HepG2 (cell line): Measurements from ENCODE around the gene SLC6A7. TPM values are rescaled to one million over a fixed set of nuclear protein-coding genes. Genes with fewer than 3 reads are reported as not detected.

Experiments used
- ATAC-seq: fragments of 200-7000 bp; cut with Tn5 transposase; 3 replicates; pipeline ENCODE4 v1.9.1; 2020; ENCODE audit warnings: mild to moderate bottlenecking, moderate library complexity
- BruUV-seq: library from RNA; stranded (reverse); fragments of 400-500 nt; replicated peaks from 2 replicates; lab custom pipeline; 2021; lab: Mats Ljungman, UMichigan
- CTCF ChIA-PET: fragments of 300-600 bp; formaldehyde crosslinking; extraction: SDS; loops from one replicate; lab custom pipeline; 2021; ENCODE audit warnings: low total read pairs, inconsistent platforms, low intra/inter-chr PET ratio; lab: Yijun Ruan, JAX
- POLR2A ChIA-PET: fragments of 350-600 bp; sonication (Branson Sonifier 250); formaldehyde crosslinking; loops from one replicate; lab custom pipeline; 2020; ENCODE audit warnings: antibody characterized with exemption, inconsistent platforms; lab: Yijun Ruan, JAX
- DNase-seq: peaks from one replicate; pipeline ENCODE4 v3.0.0-alpha.2; 2015; ENCODE audit warnings: low spot score
- FAIRE-seq: peaks from 3 replicates; lab custom pipeline; 2011; peaks lifted over from hg19 to GRCh38; lab: Jason Lieb, UNC
- H2AFZ ChIP-seq: one replicate; pipeline ENCODE4 v1.6.1; 2011; ENCODE audit warnings: low read length, inconsistent platforms
- H3K27ac ChIP-seq: fragments of 300-600 bp; 3 replicates; pipeline ENCODE4 v1.8.0; 2011; ENCODE audit warnings: mixed run types, mild to moderate bottlenecking, mixed read lengths, low read length, inconsistent platforms; ENCODE audit not compliant: insufficient read depth; ENCODE audit errors: extremely low read length
- H3K27me3 ChIP-seq, 2 experiments: fragments of 200-600 bp in 1 of 2; 2 replicates in 1 of 2; 3 replicates in 1 of 2; pipeline versions ENCODE4 v1.6.0 to v1.8.0; 2011; ENCODE audit warnings: low read length in 2 of 2, mild to moderate bottlenecking in 2 of 2, moderate library complexity in 2 of 2, inconsistent platforms in 1 of 2; ENCODE audit not compliant: insufficient read depth in 2 of 2, control insufficient read depth in 1 of 2
- H3K36me3 ChIP-seq, 2 experiments: fragments of 200-600 bp in 1 of 2; replicated peaks in 1 of 2; 2 replicates in 1 of 2; 3 replicates in 1 of 2; pipeline versions ENCODE4 v1.5.1 to v1.8.0; 2011; ENCODE audit warnings: low read length in 2 of 2, inconsistent platforms in 1 of 2; ENCODE audit not compliant: insufficient read depth in 2 of 2, control insufficient read depth in 1 of 2
- H3K4me1 ChIP-seq: 2 replicates; pipeline ENCODE4 v1.5.1; 2012; ENCODE audit warnings: low read length, inconsistent platforms; ENCODE audit not compliant: insufficient read depth
- H3K4me2 ChIP-seq: 2 replicates; pipeline ENCODE4 v1.6.0; 2011; ENCODE audit warnings: low read depth, low read length, inconsistent platforms
- H3K4me3 ChIP-seq, 3 experiments: fragments of 200-600 bp in 1 of 3; sonication (generic), shearing (Covaris generic) in 1 of 3; replicated peaks in 1 of 3; 2 replicates each; pipeline ENCODE4 v1.5.1; 2011 to 2016; ENCODE audit warnings: low read length in 3 of 3, inconsistent platforms in 2 of 3, low read depth in 2 of 3, mild to moderate bottlenecking in 2 of 3, control low read depth in 1 of 3, mixed read lengths in 1 of 3; ENCODE audit not compliant: insufficient read depth in 1 of 3
- H3K79me2 ChIP-seq: one replicate; pipeline ENCODE4 v1.6.1; 2011; ENCODE audit warnings: low read length, inconsistent platforms; ENCODE audit not compliant: insufficient read depth
- H3K9ac ChIP-seq: 2 replicates; pipeline ENCODE4 v1.6.0; 2011; ENCODE audit warnings: mild to moderate bottlenecking, low read depth, low read length, inconsistent platforms; ENCODE audit not compliant: insufficient read depth
- H3K9me3 ChIP-seq: 2 replicates; pipeline ENCODE4 v1.5.1; 2012; ENCODE audit warnings: mild to moderate bottlenecking, low read length
- H4K20me1 ChIP-seq: 2 replicates; pipeline ENCODE4 v1.6.0; 2011; ENCODE audit warnings: inconsistent platforms, mild to moderate bottlenecking, low read length, moderate library complexity; ENCODE audit not compliant: insufficient read depth
- BORCS8-MEF2B ChIP-seq: sonication (generic); formaldehyde crosslinking; IDR thresholded peaks from 2 replicates; pipeline ENCODE4 v1.8.0; 2022; ENCODE audit warnings: mild to moderate bottlenecking, missing genetic modification reagents
- CENPX ChIP-seq: sonication (generic); formaldehyde crosslinking; IDR thresholded peaks from 2 replicates; pipeline ENCODE4 v1.9.0; 2021; ENCODE audit warnings: mild to moderate bottlenecking, missing genetic modification reagents, moderate library complexity
- ELF4 ChIP-seq: sonication (generic); formaldehyde crosslinking; IDR thresholded peaks from 2 replicates; pipeline ENCODE4 v1.5.0; 2020; ENCODE audit warnings: missing genetic modification reagents, mild to moderate bottlenecking, moderate library complexity, borderline replicate concordance
- GTF2F1 ChIP-seq: fragments of 150-350 bp; IDR thresholded peaks from 2 replicates; pipeline ENCODE4 v1.6.1; 2014; ENCODE audit warnings: low read length
- MLX ChIP-seq: IDR thresholded peaks from 2 replicates; pipeline ENCODE4 v1.6.1; 2016
- MTF1 ChIP-seq: sonication (generic); formaldehyde crosslinking; IDR thresholded peaks from 2 replicates; pipeline ENCODE4 v1.5.0; 2020; ENCODE audit warnings: missing genetic modification reagents
- NCOA1 ChIP-seq: sonication (generic); formaldehyde crosslinking; IDR thresholded peaks from 2 replicates; pipeline ENCODE4 v1.9.0; 2021; ENCODE audit warnings: missing genetic modification reagents
- RNF2 ChIP-seq: fragments of 450-650 bp; conservative IDR thresholded peaks from 2 replicates; pipeline ENCODE4 v1.6.1; 2016; ENCODE audit warnings: low read depth
- ZNF513 ChIP-seq: sonication (generic); formaldehyde crosslinking; conservative IDR thresholded peaks from 2 replicates; pipeline ENCODE4 v1.5.0; 2020; ENCODE audit warnings: missing genetic modification reagents
- ZSCAN29 ChIP-seq: sonication (generic); formaldehyde crosslinking; conservative IDR thresholded peaks from 2 replicates; pipeline ENCODE4 v1.4.0; 2020; ENCODE audit warnings: mild to moderate bottlenecking, missing genetic modification reagents
- WGBS: methylation state at CpG from one replicate; pipeline ENCODE4 v1.1.6; 2017; ENCODE audit warnings: low lambda C conversion rate; 5-methylcytosine and 5-hydroxymethylcytosine counted together
- in situ Hi-C: cut with HindIII; loops from 2 replicates; pipeline ENCODE4 v1.10.0; 2017; ENCODE audit warnings: low pct_unique_long_range_greater_than_20kb; ENCODE audit not compliant: extremely low pct_ligation_motif_present
- intact Hi-C: fragments of 100-400 bp; cut with micrococcal nuclease; formaldehyde crosslinking; loops from one replicate; pipeline ENCODE4 v1.10.0; 2022; ENCODE audit not compliant: unreplicated experiment
- polyA plus RNA-seq, 8 experiments: library from polyadenylated mRNA; depleted of rRNA in 3 of 8; stranded (reverse) in 7 of 8; unstranded in 1 of 8; fragments of >200 nt; fragmentation: Illumina TruSeq in 4 of 8; extraction: Trizol in 4 of 8; gene quantifications; 2 replicates each; pipeline versions ENCODE4 v1.2.1 to v1.2.3, GENCODE V29; 2011 to 2016; ENCODE audit warnings: low read depth in 4 of 8, missing spikeins in 1 of 8, mixed read lengths in 1 of 8; ENCODE audit not compliant: insufficient read depth in 1 of 8
- total RNA-seq, 5 experiments: library from RNA; depleted of rRNA; stranded (reverse); fragments of >200 nt; fragmentation: Illumina TruSeq; extraction: Trizol; gene quantifications; 2 replicates each; pipeline ENCODE4 v1.2.3, GENCODE V29; 2016; ENCODE audit warnings: low read depth in 1 of 5
- TF ChIP-seq, protein P1 (sequence below): sonication (generic); formaldehyde crosslinking; IDR thresholded peaks from 2 replicates; pipeline ENCODE4 v1.4.0; 2020; ENCODE audit warnings: mild to moderate bottlenecking, missing genetic modification reagents
- TF ChIP-seq, protein P2 (sequence below): IDR thresholded peaks from 2 replicates; pipeline ENCODE4 v1.6.1; 2012; ENCODE audit warnings: low read depth, low read length, improper control_type of control experiment

Gene SLC6A7
- total and polyA plus RNA-seq, 2 of the 13 experiments (the other 11 are each of a cell fraction or from before 2014, with no cell fraction given), result not detected

DNA sequence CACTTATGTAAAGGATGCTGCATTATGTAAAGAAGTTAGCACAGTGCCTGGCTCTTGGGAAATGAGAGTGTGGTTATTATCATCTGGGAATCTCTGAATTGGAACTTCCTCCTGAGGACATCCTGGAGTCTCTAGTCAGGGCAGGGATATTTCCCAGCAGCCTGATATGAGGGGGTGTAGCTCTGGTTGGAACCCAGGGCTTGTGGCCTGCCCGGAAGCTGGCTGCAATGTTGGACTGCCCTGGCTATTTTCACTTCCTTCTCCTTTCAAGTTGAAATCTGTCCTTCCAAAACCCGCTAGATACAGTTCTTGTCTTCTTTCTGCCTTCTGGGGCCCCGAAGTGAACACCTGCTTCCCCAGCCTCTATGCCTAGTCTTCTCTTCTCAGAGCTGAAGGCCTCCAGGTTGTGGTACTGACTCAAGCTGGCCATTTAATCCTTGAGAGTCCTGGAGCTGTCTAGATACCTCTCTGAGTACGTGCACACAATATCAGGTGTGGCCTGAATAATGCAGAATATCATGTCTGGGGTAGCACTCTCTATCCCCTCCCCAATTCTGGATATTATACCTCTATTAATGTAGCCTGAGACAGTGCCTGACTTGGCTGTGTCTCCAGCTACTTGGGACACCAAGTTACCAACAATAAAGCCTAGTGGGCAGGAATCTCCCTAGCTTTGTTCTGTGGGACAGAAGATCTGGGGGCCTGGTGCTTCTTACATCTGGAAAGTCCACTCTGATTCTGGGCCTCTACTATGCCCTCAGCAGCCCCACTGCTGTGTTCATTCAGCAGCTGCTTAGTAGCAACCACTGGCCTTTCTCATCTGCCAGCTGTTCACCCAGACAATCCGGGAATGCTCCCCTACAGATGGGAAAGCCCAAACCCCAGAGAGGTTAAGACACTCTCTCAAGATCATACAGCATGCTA, 45.0 kb downstream of the SLC6A7 start:
- Histone ChIP-seq H3K79me2 (no peaks in the 10 kb centered on the region), H2AFZ (no peak overlapping the region), H3K27me3 (peaks cover 3 to 30% of the 10 kb centered on the region in 2 experiments), H3K9ac (no peak overlapping the region), H3K4me3 (no peak overlapping the region), H3K4me2 (no peak overlapping the region), H4K20me1 (no peaks in the 10 kb centered on the region), H3K27ac (no peak overlapping the region), H3K9me3 (no peaks in the 10 kb centered on the region), H3K36me3 (no peaks in the 10 kb centered on the region), H3K4me1 (peaks cover 6% of the 10 kb centered on the region)
- ChIA-PET CTCF (no interaction called here), POLR2A (no interaction called here)
- 13% methylated on average over 4 of the region's 5 CpGs for WGBS
- DNase-seq (no peak), FAIRE-seq (no peak), ATAC-seq (no peak)
- in situ Hi-C loops (no loop called here), intact Hi-C loops (no loop called here)
- no TSS peak for BruUV-seq
- TF ChIP-seq, protein P1, sequence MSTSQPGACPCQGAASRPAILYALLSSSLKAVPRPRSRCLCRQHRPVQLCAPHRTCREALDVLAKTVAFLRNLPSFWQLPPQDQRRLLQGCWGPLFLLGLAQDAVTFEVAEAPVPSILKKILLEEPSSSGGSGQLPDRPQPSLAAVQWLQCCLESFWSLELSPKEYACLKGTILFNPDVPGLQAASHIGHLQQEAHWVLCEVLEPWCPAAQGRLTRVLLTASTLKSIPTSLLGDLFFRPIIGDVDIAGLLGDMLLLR (CRISPR knock-in tag), result no peak

DNA sequence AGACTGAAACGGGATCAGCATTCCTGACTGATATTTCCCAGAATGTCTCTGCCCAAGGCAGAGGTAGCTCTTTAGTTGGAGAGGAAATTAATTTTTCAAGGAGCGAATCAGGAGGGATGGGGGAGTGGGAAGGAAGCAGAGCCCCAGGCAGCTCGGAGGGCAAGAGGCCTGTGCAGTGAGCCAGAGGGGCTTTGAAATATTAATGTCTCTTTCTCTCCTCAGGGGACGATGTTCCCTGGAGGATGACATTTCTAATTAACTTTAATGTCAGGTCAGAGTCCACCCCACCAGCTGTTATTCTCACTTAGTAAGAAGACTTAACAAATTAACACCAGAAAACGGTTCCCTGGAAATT, 45.6 kb downstream of the SLC6A7 start:
- Histone ChIP-seq H2AFZ (no peak overlapping the region), H3K79me2 (no peaks in the 10 kb centered on the region), H3K4me3 (no peak overlapping the region), H3K4me2 (no peak overlapping the region), H3K4me1 (peaks cover 10% of the 10 kb centered on the region), H3K9ac (no peak overlapping the region), H3K27ac (no peak overlapping the region), H3K9me3 (no peaks in the 10 kb centered on the region), H4K20me1 (no peaks in the 10 kb centered on the region), H3K36me3 (no peaks in the 10 kb centered on the region), H3K27me3 (peaks cover 3 to 35% of the 10 kb centered on the region in 2 experiments)
- in situ Hi-C loops, result no loop called here
- WGBS, result 14% methylated on average over 5 of the region's 5 CpGs
- FAIRE-seq (no peak), ATAC-seq (no peak), DNase-seq (no peak)
- BruUV-seq, result no TSS peak
- intact Hi-C loops, result no loop called here
- ChIA-PET CTCF (no interaction called here), POLR2A (no interaction called here)
- TF ChIP-seq CENPX, result no peak
- no peak for TF ChIP-seq ZNF513
- no peak for TF ChIP-seq ZSCAN29 (CRISPR knock-in tag)
- TF ChIP-seq, protein P2, sequence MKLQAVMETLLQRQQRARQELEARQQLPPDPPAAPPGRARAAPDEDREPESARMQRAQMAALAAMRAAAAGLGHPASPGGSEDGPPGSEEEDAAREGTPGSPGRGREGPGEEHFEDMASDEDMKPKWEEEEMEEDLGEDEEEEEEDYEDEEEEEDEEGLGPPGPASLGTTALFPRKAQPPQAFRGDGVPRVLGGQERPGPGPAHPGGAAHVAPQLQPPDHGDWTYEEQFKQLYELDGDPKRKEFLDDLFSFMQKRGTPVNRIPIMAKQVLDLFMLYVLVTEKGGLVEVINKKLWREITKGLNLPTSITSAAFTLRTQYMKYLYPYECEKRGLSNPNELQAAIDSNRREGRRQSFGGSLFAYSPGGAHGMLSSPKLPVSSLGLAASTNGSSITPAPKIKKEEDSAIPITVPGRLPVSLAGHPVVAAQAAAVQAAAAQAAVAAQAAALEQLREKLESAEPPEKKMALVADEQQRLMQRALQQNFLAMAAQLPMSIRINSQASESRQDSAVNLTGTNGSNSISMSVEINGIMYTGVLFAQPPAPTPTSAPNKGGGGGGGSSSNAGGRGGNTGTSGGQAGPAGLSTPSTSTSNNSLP, result no peak
- TF ChIP-seq GTF2F1, result no peak
- no peak for TF ChIP-seq MTF1 (CRISPR knock-in tag)
- no peak for TF ChIP-seq MLX (CRISPR knock-in tag)
- TF ChIP-seq RNF2, result no peak
- TF ChIP-seq NCOA1 (CRISPR knock-in tag), result no peak
- TF ChIP-seq ELF4 (CRISPR knock-in tag), result no peak
- no peak for TF ChIP-seq BORCS8-MEF2B (CRISPR knock-in tag)
